GM18517 (cell line): ENCODE results near the gene LRRC71.
"Not testable (repeated sequence)": the region's sequence is repeated elsewhere in the genome, so short reads cannot be mapped to it uniquely, and the experiment has no call there.

Experiments used
- ATAC-seq: cut with Tn5 transposase; IDR thresholded peaks from one replicate; pipeline ENCODE4 v1.9.1; 2021; ENCODE audit warnings: mild to moderate bottlenecking, moderate library complexity; ENCODE audit not compliant: unreplicated experiment

LRRC71 gene

DNA sequence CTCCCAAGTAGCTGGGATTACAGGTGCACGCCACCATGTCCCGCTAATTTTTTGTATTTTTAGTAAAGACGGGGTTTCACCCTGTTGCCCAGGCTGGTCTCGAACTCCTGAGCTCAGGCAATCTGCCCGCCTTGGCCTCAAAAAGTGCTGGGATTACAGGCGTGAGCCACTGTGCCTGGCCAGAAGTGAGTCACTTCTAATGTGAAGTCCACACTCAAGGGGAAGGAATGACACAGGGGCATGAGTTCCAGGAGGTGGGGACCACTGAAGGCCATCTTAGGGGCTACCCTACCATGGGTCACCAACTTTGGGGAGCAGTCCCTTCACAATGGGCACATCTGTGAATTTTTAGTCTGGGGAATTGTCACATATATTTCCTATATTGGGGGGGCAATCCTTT, 6.3 kb downstream of the LRRC71 start:
- ATAC-seq: not testable (repeated sequence)

DNA sequence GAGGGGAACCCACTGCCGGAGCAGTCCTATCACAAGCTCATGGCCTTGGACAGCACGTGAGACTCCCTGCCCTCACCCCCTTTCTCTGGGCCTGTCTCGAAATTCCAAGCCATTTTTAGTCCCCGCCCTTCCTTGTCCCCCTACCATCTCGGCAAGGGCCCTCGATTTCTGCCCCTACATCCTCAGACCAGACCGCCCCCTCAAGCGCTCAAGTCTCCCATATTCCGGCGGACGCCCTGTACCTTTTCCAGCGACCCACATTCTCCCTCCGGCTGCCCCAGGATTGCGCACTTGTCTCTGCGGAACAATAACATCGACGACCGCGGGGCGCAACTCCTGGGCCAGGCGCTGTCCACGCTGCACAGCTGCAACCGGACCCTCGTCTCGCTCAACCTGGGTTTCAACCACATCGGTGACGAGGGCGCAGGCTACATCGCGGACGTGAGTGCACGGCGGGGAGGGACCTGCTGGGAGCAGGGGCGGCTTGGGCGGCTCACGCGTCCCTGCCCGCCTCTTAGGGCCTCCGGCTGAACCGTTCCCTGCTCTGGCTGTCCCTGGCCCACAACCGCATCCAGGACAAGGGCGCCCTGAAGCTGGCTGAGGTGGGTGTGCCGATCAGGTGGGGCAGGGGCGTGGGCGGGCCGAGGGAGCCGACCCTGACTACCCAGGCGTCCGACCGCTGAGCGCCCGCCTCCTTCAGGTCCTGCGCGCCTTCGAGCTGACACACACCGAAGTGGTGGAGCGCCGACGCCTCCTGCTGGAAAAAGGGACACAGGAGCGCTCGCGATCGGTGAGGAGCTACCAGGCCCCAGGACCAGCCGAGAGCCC, 7.0 kb downstream of the LRRC71 start:
- no peak for ATAC-seq

- no peak for ATAC-seq
Measured at GRCh38 chr1:156928043-156928602, 7.7 kb downstream of the LRRC71 start.

GRCh38 chr1:156929596-156930238, 9.3 kb downstream of the LRRC71 start:
- no peak for ATAC-seq

DNA sequence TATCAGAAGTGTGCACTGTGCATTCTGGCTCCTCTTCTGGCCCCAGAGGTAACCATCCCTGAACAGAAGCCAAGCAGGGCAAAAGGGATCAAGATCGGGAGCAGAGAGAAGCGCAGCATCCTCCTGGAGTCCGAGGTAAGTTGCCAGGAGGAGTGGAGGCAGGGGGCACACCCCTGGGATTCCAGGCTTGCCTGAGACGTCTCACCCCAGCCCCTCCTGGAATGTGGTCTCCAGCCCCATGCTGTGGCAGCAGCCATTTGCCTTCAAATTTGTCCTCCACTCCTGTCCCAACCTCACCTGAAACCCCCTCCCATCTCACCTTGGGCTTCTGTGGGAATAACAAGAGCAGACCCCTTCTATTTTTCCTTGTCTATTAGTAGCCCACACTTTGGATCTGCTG, 10.1 kb downstream of the LRRC71 start:
- no peak for ATAC-seq

DNA sequence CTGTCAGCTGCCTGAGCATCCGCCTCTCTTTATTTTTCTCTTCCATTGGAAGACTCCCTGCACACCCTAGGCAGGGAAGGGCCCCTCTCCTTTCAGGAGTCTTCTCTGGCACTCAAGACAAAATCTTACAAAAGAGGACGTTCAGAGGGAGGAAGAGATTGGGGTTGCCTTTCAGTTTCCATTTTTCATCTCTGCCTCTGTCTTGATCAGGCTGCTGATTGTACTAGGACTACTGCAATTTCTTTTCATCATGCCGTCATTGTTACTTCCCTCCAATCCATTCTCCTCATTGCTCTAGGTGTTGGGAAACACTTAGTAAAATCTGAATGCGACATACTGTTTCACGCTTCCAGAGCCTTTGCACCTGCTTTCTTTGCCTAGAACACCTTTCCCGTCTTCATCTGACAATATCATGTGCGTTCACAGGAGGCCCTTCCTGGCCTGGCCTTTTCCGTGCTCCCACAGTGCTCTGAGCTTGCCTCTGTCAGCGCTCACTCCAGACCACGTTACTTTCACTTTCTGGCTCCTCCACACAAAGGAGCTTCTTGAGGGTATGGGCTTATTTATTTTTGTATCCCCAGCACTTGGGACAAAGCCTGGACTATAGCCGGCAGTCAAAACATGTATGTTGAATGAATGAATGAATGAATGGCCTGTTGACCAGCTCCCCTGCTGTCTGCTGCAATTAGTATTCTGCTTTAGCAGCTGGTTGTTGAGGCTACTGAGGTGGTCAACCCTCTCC, 10.9 kb downstream of the LRRC71 start:
- no peak for ATAC-seq

GRCh38 chr1:156931974-156932710, 11.7 kb downstream of the LRRC71 start:
- no peak for ATAC-seq

DNA sequence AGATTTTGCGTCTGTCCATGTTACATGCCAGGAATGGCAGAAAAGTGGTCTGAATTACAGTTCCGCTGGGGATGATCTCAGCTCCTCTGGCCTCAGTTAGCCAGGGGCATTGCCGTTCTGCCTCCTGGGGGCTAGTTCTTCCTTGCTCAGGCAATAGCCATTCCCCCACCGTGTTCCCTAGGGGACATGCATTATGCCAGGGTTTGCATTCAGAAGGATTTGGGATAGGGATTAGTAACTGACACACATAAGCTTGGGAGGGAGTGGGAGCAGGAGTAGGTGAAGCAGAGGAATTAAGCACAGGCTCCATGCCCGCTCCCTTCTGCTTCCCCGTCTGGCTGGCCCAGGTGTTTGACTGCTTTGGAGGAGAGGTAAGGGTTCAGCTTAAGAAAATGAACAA, 12.7 kb downstream of the LRRC71 start:
- no peak for ATAC-seq

DNA sequence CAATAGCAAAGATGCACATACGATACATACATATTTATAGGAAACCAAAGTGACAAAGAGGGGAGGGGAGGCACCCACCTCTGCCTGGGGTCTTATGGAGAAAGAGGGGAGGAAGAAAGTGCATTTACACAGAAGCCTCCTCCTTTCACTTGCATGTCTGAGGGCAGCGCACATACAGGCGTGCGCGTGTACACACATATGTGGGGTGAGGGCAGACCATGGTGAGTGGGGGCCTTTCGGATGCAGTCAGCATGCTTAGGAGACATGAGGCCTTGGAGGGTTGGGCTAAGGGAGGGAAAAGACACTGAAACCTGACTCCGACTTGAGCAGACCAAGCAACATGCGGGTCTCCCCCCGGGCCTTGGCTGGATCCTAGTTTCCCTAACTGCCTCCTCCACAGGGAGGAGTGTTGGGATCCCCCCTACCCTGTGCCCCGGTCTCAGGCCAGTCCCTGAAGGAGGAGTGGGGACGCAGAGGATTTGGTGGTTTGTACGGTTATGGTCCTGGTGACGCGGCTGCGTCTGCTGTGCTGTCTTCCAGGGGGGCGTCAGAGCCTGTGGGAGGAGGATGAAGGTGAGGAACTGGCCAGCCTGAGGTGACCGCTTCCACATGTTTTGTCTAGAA, 15.2 kb downstream of the LRRC71 start:
- no peak for ATAC-seq

DNA sequence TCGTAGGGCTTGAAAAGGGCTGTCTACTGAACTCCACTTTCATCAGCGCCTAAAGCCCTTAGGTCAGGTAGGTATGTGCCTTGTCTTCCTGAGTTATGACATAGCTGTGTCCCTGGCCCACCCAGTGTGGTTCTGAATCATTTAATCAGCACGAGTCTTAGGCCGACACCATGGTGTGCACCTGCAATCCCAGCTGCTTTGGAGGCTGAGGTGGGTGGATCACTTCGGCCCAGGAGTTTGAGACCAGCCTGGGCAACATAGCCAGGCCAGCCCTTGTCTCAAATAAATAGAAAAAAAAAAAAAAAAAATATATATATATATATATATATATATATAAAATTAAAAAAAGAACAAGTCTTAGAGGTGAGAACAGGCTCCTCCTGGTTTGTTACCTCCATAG, 15.8 kb downstream of the LRRC71 start:
- no peak for ATAC-seq

GRCh38 chr1:156936721-156937220, 16.3 kb downstream of the LRRC71 start:
- no peak for ATAC-seq

DNA sequence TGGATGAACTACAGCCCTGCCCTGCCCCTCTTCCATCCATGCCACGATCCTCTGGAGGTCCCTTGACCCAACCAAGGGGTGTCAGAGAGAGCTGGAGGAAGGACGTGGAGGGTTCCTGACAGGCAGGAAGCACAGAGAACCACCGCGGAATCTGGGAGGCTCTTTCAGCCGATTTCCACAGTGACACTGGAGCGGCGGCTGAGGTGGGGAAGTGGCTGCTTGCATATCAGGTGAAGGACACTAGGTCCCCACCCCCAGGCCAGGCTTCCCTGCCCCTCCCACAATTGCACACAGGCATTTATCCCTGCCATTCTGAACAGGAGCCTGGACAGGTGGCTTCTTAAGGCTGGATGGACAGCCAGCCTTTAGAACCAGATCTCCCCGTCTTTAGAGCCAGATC, 17.5 kb downstream of the LRRC71 start:
- no peak for ATAC-seq

DNA sequence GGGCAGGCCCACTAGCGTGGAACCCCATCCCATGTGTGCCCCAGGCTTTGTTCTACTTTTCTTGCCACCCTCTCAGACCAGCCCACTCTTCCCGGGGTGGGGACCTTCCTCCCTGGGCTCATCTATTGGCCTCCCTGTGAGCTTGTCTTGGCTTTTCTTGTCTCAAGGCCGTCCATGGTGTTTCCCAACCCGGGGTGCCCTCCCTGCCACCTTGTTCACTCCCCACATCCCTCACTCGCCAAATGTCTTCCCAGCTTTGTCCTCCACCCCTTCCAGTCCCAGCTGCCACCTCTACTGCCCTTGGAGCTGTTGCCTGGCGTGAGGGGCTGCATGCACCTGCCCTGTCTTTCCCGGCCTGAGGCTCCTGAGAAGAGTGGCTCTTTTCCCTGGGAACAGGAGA, 18.4 kb downstream of the LRRC71 start:
- ATAC-seq: no peak

DNA sequence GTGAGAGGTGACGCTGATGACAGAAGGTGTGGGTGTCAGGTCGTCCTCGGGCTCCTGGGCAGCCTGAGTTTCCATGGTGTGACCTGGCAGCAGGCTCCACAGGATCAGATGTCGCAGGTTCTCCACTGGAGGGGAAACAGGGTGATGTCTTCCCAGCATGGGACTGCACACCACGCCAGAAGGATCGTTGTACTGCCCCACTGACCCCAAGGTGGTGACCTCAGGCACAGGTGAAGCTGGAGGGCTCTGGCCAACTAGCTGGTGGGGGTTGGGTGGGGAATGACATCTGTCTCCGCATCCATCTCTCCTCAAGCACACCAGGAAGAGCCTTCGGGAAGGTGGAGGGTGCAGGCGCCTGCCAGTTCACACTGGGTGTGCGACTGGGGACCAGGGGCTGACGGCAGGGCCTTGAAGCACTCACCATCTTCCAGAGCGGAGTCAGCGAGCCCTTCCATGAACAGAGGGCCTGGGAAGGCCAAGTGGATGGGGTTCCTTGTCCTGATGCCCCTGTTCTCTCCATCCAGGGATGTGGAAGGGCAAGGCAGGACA, 19.4 kb downstream of the LRRC71 start:
- ATAC-seq: no peak

- ATAC-seq: no peak
Measured at GRCh38 chr1:156941675-156942074, 21.2 kb downstream of the LRRC71 start.

GRCh38 chr1:156942176-156942575, 21.7 kb downstream of the LRRC71 start:
- ATAC-seq: no peak

DNA sequence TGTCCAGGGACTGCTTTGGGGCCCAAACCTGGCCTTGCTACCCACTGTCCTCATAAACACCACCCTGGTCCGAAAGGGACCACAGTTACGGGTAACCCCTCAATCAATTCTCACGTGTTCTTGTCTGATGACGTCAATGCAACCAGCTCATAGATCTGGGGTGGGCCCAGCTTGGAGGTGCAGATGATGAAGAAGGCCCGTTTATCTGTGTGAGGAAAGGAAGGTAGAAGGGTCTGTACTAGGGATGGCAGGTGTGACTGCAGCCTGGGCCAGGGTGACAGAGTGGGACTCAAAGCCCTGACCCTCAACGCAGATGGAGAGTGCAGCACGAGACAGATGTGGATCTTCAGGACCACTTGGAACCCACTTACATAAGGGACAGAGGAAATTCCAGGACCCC, 22.1 kb downstream of the LRRC71 start:
- no peak for ATAC-seq

GRCh38 chr1:156943756-156944155, 23.3 kb downstream of the LRRC71 start:
- no peak for ATAC-seq

GRCh38 chr1:156944268-156944667, 23.8 kb downstream of the LRRC71 start:
- no peak for ATAC-seq

DNA sequence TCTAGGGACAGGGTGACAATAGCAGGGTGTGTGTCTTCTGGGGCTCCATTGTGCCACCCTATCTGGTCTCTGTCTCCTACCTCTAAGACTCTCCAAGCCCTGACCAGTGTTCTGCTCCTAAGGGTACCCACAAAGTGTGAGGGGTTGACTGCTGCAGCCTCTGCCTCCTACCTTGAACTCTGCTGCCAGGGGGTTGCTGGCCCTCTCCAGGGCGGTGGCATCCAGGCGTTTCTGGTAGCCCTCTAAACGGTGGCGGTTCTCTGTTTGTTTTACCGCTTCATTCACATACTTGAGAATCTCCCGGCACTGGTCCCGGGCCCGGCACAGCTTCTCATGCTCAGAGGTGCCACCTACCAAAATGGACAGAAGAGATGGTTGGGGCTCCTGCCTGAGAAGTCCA, 24.4 kb downstream of the LRRC71 start:
- no peak for ATAC-seq
